Right lung (tissue), 5 donors: Measurements from ENCODE around the gene SOX6. TPM values are rescaled to one million over a fixed set of nuclear protein-coding genes. Genes with fewer than 3 reads are reported as not detected.
A peak's percentile ranks its signal among the peaks of the same experiment; 100 is the strongest.

ENCODE experiments used
- DNase-seq, 2 donors: peaks; one replicate each; pipeline ENCODE4 v3.0.0-alpha.2; 2013
- polyA plus RNA-seq, 5 donors: library from polyadenylated mRNA; unstranded; fragments of 120-200 nt; gene quantifications; one replicate each; pipeline versions ENCODE4 v1.2.1 to v1.2.3, GENCODE V29; 2013; ENCODE audit warnings: inconsistent platforms in 1 of 5, low replicate concordance in 1 of 5; ENCODE audit not compliant: insufficient read length in 5 of 5, insufficient read depth in 1 of 5

Gene SOX6
- polyA plus RNA-seq, 5 donors, result 9.5 to 18.8 (median 17.2) TPM

DNA sequence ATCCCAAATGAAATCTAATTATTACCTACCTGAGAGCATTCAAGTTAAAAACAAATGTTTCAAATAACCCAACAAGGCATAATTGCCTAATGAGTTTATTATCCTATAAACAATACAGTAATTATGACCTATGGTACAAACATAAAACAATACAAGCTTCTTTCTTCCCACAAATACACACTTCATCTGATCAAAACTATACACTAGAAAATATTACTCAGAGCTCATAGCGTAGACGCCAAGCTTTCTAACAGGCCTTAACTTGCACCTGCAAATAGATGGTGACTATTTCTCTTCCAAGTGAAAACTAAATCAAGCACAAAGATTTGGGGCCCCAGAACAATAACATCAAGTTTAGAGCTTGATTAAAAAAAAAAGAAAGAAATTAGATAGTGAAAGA, 78.1 kb downstream of the SOX6 start:
- no peak for DNase-seq

GRCh38 chr11:16276251-16276650, 80.1 kb downstream of the SOX6 start:
- no peak for DNase-seq

DNA sequence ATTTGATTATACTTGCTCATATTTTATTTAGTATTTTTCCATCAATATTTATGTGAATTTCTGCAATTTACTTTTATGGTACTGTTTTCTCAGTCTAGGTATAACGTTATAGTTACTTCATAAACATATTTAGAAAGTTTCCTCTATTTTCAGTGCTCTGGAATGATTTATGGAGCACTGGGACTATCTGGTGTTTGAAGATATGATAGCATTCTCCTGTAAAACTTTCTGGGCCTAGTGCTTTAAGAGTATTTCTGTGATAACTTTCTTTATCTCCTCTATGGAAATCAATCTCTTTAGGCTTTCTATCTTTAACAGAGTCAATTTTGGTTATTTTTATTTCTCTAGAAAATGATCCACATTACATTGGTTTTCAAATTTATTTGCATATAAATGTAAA, 85.1 kb downstream of the SOX6 start:
- no peak for DNase-seq

GRCh38 chr11:16266021-16266420, 90.3 kb downstream of the SOX6 start:
- no peak for DNase-seq

- DNase-seq, result no peak
Measured at GRCh38 chr11:16265022-16265421, 91.3 kb downstream of the SOX6 start.

GRCh38 chr11:16262645-16262955, 93.7 kb downstream of the SOX6 start:
- no peak for DNase-seq

DNA sequence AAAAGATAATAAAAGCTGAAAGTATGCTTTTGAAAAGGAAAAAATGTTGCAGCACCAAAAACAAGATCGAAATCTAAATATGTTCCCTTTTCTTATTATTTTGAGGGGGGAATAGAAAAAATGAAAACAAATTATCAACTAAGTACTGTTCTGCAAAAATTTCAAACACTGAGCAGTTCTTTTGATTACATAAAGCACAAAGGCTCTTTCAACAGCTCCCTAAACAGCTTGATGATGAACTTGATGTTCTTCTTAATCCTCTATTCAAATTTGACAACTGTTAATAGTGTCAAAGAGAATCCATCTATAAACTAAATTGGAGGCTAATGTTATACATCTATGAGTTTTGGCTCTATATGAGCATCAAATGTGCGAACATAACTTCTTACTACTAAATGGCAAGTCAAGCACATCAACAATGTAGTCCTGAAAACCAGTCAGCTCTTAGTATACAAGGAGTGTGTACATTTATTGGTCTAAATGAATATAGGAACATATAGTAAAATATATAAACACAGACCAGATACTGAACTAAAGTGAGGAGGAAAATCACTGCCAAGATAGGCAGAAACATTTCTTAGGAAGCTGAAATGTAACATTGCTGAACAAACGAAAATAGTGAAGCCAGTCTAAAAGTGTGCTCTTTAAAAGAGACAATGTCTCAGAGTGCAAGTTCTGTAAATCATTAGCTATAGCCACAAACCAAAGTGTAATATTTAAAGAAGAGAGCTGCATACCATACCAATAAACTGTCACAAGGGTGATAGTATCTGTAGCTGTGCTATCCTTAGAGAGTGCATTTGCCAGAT, 94.3 kb downstream of the SOX6 start:
- no peak for DNase-seq

DNA sequence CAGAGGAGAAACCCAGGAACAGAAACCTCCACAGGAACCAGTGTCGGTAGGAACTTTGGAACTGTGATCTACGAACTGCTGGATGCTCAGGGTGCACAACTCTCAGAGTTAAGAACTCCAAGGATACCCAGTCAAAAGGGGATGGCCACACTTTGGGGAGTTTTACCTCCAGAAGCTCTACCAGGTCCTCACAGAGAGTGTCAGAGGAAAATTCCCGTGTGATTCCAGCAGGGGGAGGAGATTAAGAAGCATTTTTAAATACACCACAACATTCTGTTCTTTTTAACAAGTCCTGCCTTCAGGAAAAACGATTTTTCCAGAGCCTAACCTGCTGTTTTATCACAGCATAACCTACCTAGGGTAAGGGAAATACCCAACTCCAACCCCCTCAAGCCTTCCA, 104.0 kb downstream of the SOX6 start:
- DNase-seq, result no peak

DNA sequence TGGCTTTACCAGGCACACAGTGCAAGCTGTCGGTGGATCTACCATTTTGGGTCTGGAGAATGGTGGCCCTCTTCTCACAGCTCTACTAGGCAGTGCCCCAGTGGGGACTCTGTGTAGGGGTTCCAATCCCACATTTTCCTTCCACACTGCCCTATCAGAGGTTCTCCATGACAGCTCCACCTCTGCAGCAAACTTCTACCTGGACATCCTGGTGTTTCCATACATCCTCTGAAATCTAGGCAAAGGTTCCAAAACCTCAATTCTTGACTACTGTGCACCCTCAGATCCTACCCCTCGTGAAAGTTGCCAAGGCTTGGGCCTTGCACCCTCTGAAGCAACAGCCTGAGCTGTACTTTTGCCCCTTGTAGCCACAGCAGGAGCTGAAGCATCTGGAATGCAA, 108.1 kb downstream of the SOX6 start:
- no peak for DNase-seq

- no peak for DNase-seq
Measured at GRCh38 chr11:16242806-16243205, 113.5 kb downstream of the SOX6 start.

- DNase-seq, result no peak
Measured at GRCh38 chr11:16240687-16241086, 115.7 kb downstream of the SOX6 start.

DNA sequence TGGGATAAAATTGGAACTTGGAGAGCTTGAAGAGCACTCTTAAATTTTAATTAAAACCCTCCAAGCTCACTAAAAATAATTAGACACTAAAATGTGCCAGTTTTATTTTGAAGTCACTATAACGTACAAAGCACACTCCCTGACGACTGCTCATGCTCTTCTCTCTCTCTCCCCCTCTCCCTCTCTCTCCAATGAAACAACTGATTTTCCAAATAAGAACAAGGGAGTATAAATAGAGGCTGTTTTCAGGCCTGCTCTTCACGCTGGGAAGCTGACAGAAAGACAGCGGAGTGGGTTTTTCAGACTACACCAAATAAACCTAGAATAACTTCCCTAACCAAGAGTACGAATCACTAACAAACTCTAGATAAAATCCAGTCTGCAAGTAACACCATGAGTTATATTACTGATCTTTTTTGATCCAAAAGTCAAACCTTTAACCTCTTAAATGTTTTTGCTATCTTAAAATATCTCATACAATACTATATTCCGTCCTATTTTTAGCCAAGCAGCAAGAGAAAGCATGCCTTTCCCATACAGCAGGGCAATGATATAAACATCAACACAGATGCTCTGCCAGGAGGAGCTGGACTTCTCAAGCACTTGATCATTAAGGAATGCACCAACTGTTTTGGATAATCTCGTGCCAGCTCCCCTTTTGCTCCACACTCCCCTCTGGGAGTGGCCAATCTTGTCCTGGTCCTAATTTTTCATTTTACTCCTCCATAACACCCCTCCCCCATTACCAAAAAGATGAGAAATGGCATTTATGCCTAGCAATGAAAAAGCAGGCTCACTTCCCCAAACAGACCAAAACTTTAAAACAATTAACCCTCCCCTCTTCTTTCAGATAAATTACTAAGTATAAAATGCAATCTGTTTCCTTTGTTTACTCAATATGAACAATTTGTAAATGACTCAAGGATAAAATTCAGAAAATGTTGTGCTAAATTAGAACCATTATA, 116.9 kb downstream of the SOX6 start:
- DNase-seq, result peak in 1 of 2 donors; percentile 19

DNA sequence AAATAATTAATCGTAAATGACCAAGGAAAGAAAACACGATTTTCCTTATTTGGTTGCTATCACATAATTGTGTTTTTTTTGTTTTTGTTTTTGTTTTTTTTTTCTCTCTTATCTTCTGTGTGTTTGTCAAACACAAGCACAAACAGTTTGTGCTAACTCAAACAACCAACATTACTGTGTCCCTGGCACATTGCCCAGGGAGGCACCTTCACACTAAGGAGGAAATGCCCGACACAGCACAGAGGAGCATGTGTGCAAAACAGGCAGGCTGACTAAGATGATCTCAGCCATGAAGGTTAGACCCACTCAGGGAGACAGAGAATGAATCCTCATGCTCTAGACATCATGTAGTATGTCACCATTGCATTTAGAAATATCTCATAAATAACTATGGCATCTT, 130.1 kb downstream of the SOX6 start:
- no peak for DNase-seq

- DNase-seq, result no peak
Measured at GRCh38 chr11:16225623-16226022, 130.7 kb downstream of the SOX6 start.

- DNase-seq, result no peak
Measured at GRCh38 chr11:16223558-16223957, 132.8 kb downstream of the SOX6 start.

DNA sequence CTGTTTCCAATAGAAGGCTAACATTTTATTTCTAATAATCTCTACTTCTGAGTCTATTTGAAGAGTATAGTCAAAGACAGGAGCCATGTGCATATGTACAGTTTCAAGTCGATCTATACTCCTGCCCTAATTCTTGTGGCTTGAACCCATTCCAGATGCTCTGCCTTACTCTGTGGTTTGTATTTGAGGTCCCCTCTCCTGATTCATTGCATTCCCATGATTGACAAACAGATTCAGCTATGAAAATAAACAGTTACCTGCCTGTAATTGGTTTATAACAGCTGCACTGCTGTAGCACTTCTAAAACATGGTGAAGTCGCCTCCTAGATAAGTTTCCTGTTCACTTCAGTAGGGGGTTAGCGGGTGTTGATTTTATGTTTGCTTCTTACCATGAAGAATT, 138.7 kb downstream of the SOX6 start:
- DNase-seq, result no peak

GRCh38 chr11:16216831-16217230, 139.5 kb downstream of the SOX6 start:
- DNase-seq, result no peak

GRCh38 chr11:16215352-16215751, 141.0 kb downstream of the SOX6 start:
- no peak for DNase-seq

- no peak for DNase-seq
Measured at GRCh38 chr11:16211407-16211806, 144.9 kb downstream of the SOX6 start.

DNA sequence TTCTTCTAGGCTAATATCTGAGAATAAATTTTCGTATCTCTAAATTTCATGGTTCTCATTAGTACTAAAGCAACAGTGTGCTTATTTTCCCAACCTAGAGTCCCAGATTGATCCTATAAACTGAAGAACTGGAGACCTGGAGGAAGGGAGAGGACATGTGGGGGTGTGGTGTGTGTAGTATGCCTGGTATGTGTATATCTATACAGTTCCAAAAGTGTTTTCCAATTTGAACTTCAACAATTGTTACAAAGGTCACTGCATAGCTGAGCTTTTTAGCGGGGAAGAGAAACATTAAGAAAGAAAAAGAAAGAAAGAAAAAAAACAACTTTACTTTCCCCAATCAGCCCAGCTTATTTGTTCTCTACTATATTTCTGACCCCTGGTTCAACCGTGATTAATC, 152.1 kb downstream of the SOX6 start:
- no peak for DNase-seq

DNA sequence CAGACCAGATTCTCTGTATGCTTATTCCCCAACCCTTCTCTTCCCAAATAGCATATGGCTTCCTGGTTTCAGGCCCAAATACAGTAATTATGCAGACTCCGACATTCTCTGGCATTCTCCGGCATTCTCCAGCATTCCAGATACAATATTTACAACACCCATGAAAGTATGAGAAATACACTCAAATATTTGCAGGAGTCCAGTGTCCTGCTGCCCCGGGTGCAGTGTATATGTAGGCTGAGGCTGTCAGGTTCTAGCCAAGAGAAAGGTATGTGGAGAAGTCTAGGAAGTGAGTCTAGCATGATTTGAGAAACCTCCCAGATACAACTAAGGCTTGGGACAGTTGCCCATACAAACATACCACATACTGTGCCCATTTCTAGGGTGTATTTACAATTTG, 160.7 kb downstream of the SOX6 start:
- peak in 1 of 2 donors; percentile 13 for DNase-seq

DNA sequence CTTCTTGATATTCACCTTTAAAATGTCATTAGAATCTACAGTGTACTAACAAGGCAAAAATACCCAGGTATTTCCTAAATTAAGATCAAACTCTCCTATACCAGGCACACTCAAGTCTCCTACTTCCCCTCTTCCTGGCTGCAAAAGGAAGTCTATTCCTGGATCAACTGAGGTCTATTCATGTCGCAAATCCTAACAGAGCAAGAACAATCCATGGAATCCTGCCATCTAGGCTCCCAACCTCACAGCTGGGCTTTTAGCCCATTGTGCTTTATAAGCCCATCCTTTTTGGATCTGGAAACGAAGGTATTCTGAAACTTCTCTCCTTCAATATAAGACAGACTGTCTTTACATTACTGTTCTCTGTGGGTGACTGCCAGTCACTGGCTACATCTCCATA, 161.8 kb downstream of the SOX6 start:
- DNase-seq, result no peak

- DNase-seq, result no peak
Measured at GRCh38 chr11:16193897-16194381, 162.4 kb downstream of the SOX6 start.
